GM18502 (cell line): Measurements from ENCODE around the gene SS18L1.
"Not testable (repeated sequence)": the region's sequence is repeated elsewhere in the genome, so short reads cannot be mapped to it uniquely, and the experiment has no call there.

Experiments
- ATAC-seq: cut with Tn5 transposase; IDR thresholded peaks from one replicate; pipeline ENCODE4 v1.9.1; 2021; ENCODE audit warnings: mild to moderate bottlenecking; ENCODE audit not compliant: unreplicated experiment, poor library complexity

The SS18L1 gene

GRCh38 chr20:62136283-62137091, 7.1 kb upstream of the SS18L1 start:
- ATAC-seq: peak; percentile 59

GRCh38 chr20:62137092-62137384, 6.5 kb upstream of the SS18L1 start:
- ATAC-seq: no peak

GRCh38 chr20:62137478-62138203, 5.9 kb upstream of the SS18L1 start:
- no peak for ATAC-seq

- ATAC-seq: no peak
Observed at GRCh38 chr20:62138204-62138543, 5.4 kb upstream of the SS18L1 start.

- ATAC-seq: no peak
Observed at GRCh38 chr20:62138912-62139311, 4.7 kb upstream of the SS18L1 start.

- no peak for ATAC-seq
Observed at GRCh38 chr20:62139636-62140035, 3.9 kb upstream of the SS18L1 start.

GRCh38 chr20:62141043-62141396, 2.5 kb upstream of the SS18L1 start:
- ATAC-seq: no peak

- no peak for ATAC-seq
Observed at GRCh38 chr20:62141397-62142251, 1.9 kb upstream of the SS18L1 start.

- peak; percentile 22 for ATAC-seq
Observed at GRCh38 chr20:62142252-62143080, 1.1 kb upstream of the SS18L1 start.

GRCh38 chr20:62143957-62144825, 622 bp downstream of the SS18L1 start:
- peak; percentile 33 for ATAC-seq

GRCh38 chr20:62145688-62146018, 2.1 kb downstream of the SS18L1 start:
- no peak for ATAC-seq

- ATAC-seq: no peak
Observed at GRCh38 chr20:62146019-62146755, 2.6 kb downstream of the SS18L1 start.

GRCh38 chr20:62147125-62147524, 3.6 kb downstream of the SS18L1 start:
- ATAC-seq: no peak

- ATAC-seq: no peak
Observed at GRCh38 chr20:62147528-62147927, 4.0 kb downstream of the SS18L1 start.

GRCh38 chr20:62148383-62148782, 4.8 kb downstream of the SS18L1 start:
- ATAC-seq: not testable (repeated sequence)

- ATAC-seq: no peak
Observed at GRCh38 chr20:62148908-62149314, 5.3 kb downstream of the SS18L1 start.

- no peak for ATAC-seq
Observed at GRCh38 chr20:62149532-62150309, 6.2 kb downstream of the SS18L1 start.

GRCh38 chr20:62150310-62150575, 6.7 kb downstream of the SS18L1 start:
- no peak for ATAC-seq
